ENCODE results near the gene RRAGD.

The RRAGD gene

GRCh38 chr6:89371849-89372505, 40.1 kb downstream of the RRAGD start:
- peak; percentile 44 for DNase-seq (ENCODE audit: low read depth, low spot score)
- no peak overlapping the region for H3K4me3 ChIP-seq (ENCODE audit: low read depth, low read length)
- peak; percentile 99 for TF ChIP-seq CTCF (IDR thresholded peaks at IDR 0.05; ENCODE audit: low read depth, low read length)
- in situ Hi-C loops (cut with HindIII; ENCODE audit: low sequenced_read_pairs), result no loop called here

GRCh38 chr6:89368999-89369398, 43.1 kb downstream of the RRAGD start:
- peak; percentile 37 for DNase-seq (ENCODE audit: low read depth, low spot score)
- TF ChIP-seq CTCF (IDR thresholded peaks at IDR 0.05; ENCODE audit: low read depth, low read length), result peak; percentile 56
- in situ Hi-C loops (cut with HindIII; ENCODE audit: low sequenced_read_pairs), result no loop called here
- H3K4me3 ChIP-seq (ENCODE audit: low read depth, low read length), result no peak overlapping the region

- peak; percentile 91 for TF ChIP-seq CTCF (IDR thresholded peaks at IDR 0.05; ENCODE audit: low read depth, low read length)
- in situ Hi-C loops (cut with HindIII; ENCODE audit: low sequenced_read_pairs), result no loop called here
- peak; percentile 51 for DNase-seq (ENCODE audit: low read depth, low spot score)
These were observed 44.0 kb downstream of the RRAGD start for GRCh38 chr6:89368107-89368506.

GRCh38 chr6:89364586-89364985, 47.5 kb downstream of the RRAGD start:
- no peak for DNase-seq (ENCODE audit: low read depth, low spot score)
- in situ Hi-C loops (cut with HindIII; ENCODE audit: low sequenced_read_pairs), result no loop called here
- no peak overlapping the region for H3K4me3 ChIP-seq (ENCODE audit: low read depth, low read length)
- TF ChIP-seq CTCF (IDR thresholded peaks at IDR 0.05; ENCODE audit: low read depth, low read length), result no peak

More at GRCh38 chr6:89368107-89368506, 44.0 kb downstream of the RRAGD start:
- H3K4me3 ChIP-seq (ENCODE audit: low read depth, low read length), result no peak overlapping the region

GRCh38 chr6:89361171-89361570, 50.9 kb downstream of the RRAGD start:
- in situ Hi-C loops (cut with HindIII; ENCODE audit: low sequenced_read_pairs), result no loop called here
- DNase-seq (ENCODE audit: low read depth, low spot score), result no peak
- H3K4me3 ChIP-seq (ENCODE audit: low read depth, low read length), result no peak overlapping the region
- no peak for TF ChIP-seq CTCF (IDR thresholded peaks at IDR 0.05; ENCODE audit: low read depth, low read length)

GRCh38 chr6:89360415-89360999, 51.6 kb downstream of the RRAGD start:
- peak; percentile 75 for DNase-seq (ENCODE audit: low read depth, low spot score)

More at GRCh38 chr6:89360415-89360999, 51.6 kb downstream of the RRAGD start:
- in situ Hi-C loops (cut with HindIII; ENCODE audit: low sequenced_read_pairs), result no loop called here
- no peak overlapping the region for H3K4me3 ChIP-seq (ENCODE audit: low read depth, low read length)
- TF ChIP-seq CTCF (IDR thresholded peaks at IDR 0.05; ENCODE audit: low read depth, low read length), result no peak

Data from astrocyte of the spinal cord (primary cell).